ENCODE data around the gene FCN3.

Gene FCN3

GRCh38 chr1:27339213-27339612, 35.4 kb downstream of the FCN3 start:
- ChIA-PET POLR2A (ENCODE audit: low non-redundant PET) (no interaction called here), CTCF (interaction anchor here (0.6 to 0.7 kb wide), 2 partner anchors 60 to 1910 kb away, joined by 3 to 4 read pairs; no protein-coding TSS in a partner anchor)
- no peak for TF ChIP-seq CTCF (conservative IDR thresholded peaks at IDR 0.05; ENCODE audit: low read depth)
- DNase-seq (ENCODE audit: low spot score) = no peak
- peak overlapping the region; percentile 98 for H3K27ac ChIP-seq

GRCh38 chr1:27338751-27339150, 35.9 kb downstream of the FCN3 start:
- ChIA-PET CTCF (interaction anchor here (0.6 kb wide), 1 partner anchor 1909 kb away, joined by 4 read pairs; no protein-coding TSS in a partner anchor), POLR2A (ENCODE audit: low non-redundant PET) (no interaction called here)
- no peak for TF ChIP-seq CTCF (conservative IDR thresholded peaks at IDR 0.05; ENCODE audit: low read depth)
- no peak for DNase-seq (ENCODE audit: low spot score)
- peak overlapping the region; percentile 98 for H3K27ac ChIP-seq

- H3K27ac ChIP-seq = peak overlapping the region; percentile 98
- TF ChIP-seq CTCF (conservative IDR thresholded peaks at IDR 0.05; ENCODE audit: low read depth) = no peak
- ChIA-PET POLR2A (ENCODE audit: low non-redundant PET) (no interaction called here), CTCF (interaction anchor here (0.5 to 1.5 kb wide), 5 partner anchors 15 to 450 kb away, joined by 3 to 10 read pairs (median 3); partner anchors contain the start of gene MAP3K6)
- DNase-seq (ENCODE audit: low spot score) = no peak
Measured at GRCh38 chr1:27336756-27337155, 37.9 kb downstream of the FCN3 start.

GRCh38 chr1:27335506-27336422, 38.9 kb downstream of the FCN3 start:
- no peak for DNase-seq (ENCODE audit: low spot score)
- peak overlapping the region; percentile 98 for H3K27ac ChIP-seq
- ChIA-PET POLR2A (ENCODE audit: low non-redundant PET) (no interaction called here), CTCF (interaction anchor here (0.5 to 1.5 kb wide), 4 partner anchors 22 to 451 kb away, joined by 3 to 10 read pairs (median 3); partner anchors contain the start of gene MAP3K6)
- TF ChIP-seq CTCF (conservative IDR thresholded peaks at IDR 0.05; ENCODE audit: low read depth) = no peak

GRCh38 chr1:27333717-27334279, 40.8 kb downstream of the FCN3 start:
- H3K27ac ChIP-seq = peak overlapping the region; percentile 98
- ChIA-PET POLR2A (ENCODE audit: low non-redundant PET) (no interaction called here), CTCF (interaction anchor here (0.7 to 2.2 kb wide), 4 partner anchors 11 to 57 kb away, joined by 4 to 11 read pairs (median 4); no protein-coding TSS in a partner anchor)
- TF ChIP-seq CTCF (conservative IDR thresholded peaks at IDR 0.05; ENCODE audit: low read depth) = no peak
- no peak for DNase-seq (ENCODE audit: low spot score)

GRCh38 chr1:27332536-27333281, 41.9 kb downstream of the FCN3 start:
- ChIA-PET POLR2A (ENCODE audit: low non-redundant PET) (no interaction called here), CTCF (interaction anchor here (0.5 to 2.2 kb wide), 14 partner anchors 9 to 464 kb away, joined by 3 to 11 read pairs (median 4); partner anchors contain the start of genes SYTL1 and TMEM222)
- peak; percentile 83 for TF ChIP-seq CTCF (conservative IDR thresholded peaks at IDR 0.05; ENCODE audit: low read depth)
- peak overlapping the region; percentile 98 for H3K27ac ChIP-seq
- no peak for DNase-seq (ENCODE audit: low spot score)

All from RWPE1 (cell line).